Hypothalamus (tissue), 51 donors: ENCODE results near the gene UTP15.

Experiments
- DNase-seq, 51 donors: peaks; one replicate each; lab custom pipeline; 2025; lab: John Stamatoyannopoulos, UW

Gene UTP15

DNA sequence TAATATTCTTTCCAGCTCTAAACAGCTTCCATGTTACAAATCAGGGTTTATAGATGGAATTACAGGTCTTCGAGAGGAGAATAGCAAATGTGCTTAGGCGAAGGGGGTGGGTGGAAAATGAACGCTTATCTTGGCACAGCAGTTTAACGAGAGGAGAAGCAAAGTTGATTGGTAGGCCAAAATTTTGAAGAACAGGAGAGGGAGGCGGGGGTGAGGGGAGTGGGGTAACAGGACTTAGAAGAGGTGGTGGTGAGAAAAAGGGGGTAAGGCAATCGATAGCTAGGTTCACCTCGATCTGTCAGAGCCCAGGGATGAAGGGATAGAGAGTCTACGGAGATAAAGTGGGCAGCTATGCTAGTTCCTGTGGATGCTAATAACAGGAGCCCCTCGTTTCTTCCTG lies 868 bp upstream of the UTP15 start:
- DNase-seq = peak in 3 of 51 donors; percentile 3 to 37 (median 13)

DNA sequence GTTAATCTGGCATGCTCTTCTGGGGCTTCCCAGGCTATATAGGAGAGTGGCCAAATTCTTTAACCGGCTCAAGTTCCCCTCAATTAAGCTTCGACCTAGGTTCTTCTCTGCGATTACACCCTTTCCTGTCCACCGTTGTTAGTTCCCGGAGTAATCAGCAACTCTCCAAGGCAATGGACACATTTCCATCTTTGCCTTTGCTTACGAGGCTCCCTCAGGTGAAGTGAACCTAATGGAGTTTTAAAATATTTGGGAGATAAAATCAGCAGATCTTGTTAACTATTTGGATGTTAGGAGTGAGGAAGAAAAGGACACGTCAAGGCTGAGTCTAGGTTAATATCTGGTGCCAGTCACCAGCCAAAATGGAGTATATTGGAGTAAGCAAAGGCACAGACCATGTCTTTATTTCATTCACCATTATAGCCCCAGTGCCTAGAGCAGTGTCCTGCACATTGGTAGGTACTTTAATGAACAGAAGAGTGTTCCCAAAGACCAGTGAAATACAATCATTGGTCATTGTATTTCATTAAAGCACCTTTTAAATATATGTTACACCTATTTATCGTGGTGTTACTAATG lies 515 bp downstream of the UTP15 start:
- DNase-seq = no peak

DNA sequence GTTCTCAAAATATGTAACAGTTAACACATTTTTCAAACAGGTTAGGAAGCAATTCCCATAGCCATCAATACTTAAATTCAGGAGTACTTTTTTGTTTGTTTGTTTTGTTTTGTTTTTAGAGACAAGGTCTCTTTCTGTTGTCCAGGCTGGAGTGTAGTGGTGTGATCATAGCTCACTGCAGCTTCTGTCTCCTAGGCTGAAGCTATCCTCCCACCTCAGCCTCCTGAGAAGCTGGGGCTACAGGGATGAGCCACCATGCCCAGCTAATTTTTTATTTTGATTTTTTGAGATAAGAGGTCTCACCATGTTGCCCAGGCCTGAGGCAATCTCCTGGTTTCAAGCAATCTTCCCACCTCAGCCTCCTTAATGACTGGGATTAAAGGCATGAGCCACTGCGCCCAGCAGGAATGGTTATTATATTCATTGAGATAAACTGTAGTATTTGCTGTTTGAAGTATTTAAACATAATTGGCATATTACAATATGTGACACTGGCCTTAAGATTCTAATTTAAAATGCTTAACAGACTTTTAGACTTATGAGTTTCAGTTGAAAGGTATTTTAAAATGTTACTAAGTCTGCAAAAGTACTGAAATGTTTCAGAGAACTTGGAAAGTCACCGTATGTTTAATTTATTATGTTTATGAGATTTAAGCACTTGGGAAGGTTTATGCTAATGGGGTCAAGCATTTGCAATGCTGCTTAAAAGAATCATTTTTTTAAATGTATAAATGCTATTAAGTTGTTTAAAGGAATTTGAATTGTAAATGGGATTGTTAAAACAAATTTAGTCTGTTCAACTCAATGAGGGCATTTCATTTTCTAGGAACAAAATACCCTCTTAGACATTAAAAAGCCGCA lies 17.0 kb downstream of the UTP15 start:
- no peak for DNase-seq

DNA sequence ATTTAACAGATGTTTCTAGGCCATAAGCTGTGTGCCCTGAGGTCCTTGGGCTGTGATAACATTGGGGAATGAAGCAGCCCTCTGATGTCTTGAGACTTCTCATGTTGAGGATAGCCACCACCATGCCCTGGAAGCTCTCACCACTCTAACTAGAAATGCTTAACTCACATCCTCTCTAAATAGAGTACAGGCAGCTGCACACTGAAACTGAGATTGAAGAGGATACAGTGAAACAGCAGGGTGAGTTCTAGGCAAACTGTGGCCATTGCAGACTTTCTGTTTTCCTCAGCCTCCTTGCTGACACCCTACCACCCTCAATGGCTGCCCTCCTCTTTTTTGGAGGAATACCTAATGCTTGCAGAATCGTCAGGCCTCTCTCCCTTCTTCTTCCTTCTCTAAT lies 22.4 kb downstream of the UTP15 start:
- DNase-seq = no peak

DNA sequence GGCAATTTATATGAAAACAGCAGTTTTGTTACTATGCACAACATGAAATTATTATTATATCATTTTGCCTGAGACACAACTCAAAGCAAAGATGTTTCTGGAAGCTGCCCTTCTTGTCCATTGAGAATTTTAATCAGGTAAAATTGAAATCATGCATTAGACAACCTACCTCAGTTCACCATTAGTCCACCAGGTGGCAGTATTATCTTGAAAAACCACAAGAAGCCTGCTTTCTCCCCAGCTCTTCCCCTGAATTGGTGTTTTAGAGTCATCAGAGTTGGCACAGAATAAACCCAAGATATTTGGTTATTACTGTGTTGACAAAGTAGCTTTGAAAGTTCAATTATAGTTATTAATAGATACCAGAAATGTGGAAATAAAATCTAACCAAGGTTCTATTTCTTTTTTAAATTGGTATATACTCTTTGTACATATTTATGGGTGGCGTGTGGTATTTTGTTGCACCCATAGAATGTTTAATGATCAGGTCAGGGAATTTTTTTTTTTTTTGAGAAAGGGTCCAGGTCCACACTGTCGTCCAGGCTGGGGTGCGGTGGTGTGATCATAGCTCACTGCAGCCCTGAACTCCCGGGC lies 25.7 kb downstream of the UTP15 start:
- peak in 17 of 51 donors; percentile 0 to 70 (median 4) for DNase-seq

DNA sequence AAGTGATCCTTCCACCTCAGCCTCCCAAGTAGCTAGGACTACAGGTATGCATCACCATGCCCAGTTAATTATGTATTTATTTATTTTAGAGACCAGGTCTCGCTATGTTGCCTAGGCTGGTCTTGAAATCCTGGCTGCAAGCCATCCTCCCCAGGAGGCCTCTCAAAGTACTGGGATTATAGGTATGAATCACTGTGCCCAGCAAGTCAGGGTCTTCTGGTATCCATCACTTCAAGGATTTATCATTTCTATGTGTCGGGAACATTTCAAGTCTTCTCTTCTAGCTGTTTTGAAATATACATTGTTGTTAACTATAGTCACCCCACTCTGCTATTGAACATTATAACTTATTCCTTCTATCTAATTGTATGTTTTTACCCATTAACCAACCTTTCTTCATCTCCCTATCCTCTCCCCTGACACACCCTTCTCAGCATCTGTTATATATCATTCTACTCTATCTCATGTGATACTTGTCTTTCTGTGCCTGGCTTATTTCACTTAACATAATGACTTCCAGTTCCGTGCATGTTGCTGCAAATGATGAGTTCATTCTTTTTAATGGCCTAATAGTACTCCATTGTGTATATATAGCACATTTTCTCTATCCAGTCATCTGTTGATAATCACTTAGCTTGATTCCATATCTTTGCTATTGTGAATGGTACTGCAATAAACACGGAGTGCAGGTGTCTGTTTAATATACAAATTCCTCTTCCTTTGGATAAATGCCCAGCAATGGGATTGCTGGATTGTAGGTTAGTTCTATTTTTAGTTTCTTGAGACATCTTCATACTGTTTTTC lies 26.4 kb downstream of the UTP15 start:
- DNase-seq = no peak

DNA sequence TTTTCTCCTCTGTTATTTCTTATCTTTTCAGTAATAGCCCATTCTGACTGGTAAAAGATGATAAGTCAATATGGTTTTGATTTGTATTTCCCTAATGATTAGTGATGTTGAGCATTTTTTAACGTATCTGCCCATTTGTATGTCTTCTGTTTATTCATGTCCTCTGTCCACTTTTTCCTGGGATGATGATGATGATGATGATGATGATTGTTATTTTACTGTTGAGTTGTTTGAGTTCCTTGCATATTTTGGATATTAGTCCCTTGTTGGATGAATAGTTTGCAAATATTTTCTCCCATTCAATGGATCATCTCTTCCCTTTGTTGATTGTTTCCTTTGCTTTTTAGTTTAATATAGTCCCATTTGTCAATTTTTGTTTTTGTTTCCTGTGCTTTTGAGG lies 27.0 kb downstream of the UTP15 start:
- no peak for DNase-seq

DNA sequence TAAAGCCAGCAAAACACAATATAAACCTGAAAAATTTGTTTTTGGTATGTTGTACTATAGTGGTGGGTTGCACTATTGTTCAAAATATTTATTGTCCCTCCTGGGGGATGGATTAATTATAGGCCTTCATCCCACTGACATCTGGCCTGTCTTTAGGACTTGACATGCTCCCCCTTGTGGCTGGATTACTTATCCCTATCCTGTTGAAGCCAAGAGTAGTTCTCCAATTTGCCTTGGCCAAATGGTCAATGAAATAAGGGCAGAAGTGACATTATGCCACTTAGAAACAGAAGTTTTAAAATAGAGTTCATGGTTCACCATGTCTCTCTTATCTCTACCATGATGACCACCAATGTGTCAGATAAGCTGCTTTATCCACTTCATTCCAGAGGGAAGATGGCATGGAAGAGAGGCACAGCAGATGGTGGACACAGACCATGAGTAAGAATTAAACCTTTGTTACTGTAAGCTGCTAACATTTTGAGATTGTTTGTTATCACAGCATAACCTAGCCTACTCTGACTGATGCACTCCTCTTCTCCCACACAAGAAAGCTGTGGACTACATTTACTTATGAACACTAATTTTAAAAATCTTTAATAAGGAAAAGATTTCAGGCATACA lies 31.3 kb downstream of the UTP15 start:
- no peak for DNase-seq

DNA sequence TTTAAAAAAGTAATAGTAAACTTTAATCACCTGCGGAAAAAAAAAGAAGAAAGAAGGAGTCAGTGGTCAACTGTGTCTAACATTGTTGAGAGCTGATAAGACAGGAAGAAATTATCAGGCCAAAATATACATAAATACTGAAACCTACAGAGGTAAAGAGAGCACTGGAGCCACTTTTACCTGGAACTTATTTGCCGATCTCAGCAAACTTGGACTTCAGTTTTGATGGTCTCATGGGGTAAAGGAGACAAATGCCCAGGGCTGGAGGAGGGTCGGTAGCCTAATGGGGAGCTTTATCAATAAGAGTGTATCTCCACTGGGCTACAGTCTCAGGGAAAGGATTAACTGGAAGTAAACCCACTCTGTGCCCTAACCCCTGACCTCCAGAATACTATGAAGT lies 33.8 kb downstream of the UTP15 start:
- no peak for DNase-seq

DNA sequence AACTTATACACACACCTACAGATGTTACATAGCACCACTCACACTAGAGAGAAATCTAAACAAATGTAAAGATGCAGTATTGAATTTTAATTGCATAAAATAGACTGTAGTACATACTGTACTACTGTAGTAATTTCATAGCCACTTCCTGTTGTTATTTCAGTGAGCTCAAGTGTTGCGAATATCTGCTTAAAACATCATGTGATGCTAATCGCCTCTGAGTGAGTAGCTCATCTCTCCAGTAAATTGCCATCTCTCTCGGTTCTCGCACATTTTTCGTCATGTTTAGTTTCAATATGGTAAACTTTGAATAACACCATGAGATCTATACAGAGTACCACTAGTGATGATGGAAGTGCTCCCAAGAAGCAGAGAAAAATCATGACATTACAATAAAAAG lies 38.5 kb downstream of the UTP15 start:
- DNase-seq = no peak

DNA sequence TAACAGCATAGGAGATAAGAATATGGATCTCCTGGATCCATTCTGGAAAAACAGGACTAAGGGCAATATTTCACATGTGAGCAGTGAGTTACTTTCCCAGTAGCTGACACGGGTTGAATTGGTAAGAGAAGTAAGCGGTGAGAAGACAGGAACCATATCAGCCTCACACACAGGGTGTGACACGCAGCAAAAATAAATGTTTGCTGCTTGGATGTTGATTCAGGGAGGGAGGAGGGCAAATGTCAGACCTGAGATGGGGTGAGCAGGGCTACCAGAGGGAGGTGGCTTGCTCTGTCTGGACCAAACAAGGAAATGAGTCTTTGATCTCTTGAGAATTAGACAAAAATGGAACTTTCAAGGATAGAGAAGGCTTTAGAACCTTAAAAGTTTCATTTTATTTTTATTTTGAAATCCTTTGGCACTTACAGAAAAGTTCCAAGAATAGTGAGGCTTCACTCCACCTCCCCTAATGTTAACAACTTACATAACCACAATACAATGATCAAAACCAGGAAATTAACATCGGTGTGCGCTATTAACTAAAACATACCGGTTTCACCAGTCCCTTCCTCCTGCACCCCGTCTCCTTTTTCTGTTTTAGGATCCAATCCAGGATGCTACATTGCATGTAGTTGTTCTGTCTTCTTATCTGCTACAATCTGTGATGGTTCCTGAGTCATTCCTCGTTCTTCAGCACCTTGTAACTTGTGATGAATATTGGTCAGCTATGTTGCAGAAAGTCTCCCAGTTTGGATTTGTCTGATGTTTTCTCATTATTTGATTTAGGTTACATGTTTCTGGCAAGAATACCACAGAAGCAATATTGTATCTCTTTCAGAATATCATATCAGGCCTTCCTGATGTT lies 39.9 kb downstream of the UTP15 start:
- DNase-seq = no peak

DNA sequence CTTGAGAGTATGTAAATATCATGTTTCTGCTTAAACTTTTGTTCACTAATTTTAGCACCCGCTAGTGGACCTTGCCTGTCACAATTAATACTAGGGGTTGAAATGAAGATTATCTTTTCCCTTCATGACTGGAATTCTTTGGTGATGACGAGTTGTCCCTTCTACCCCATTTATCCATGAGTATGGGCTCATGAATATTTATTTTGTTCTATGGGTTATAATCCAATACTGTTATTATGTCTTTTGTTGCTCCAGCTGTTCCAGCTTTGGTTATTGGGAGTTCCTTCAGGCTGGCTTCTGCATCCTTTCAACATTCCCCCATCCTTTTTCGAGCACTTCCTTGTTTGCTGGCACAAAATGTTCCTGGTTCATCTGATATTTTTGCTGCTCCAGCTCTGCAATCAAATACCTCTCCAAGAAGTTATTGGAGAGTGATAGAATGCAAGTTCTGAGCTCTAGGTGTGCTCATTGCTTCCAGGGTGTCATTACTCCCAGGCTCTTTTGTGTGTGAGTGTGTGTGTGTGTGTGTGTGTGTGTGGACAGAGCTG lies 40.7 kb downstream of the UTP15 start:
- DNase-seq = no peak

DNA sequence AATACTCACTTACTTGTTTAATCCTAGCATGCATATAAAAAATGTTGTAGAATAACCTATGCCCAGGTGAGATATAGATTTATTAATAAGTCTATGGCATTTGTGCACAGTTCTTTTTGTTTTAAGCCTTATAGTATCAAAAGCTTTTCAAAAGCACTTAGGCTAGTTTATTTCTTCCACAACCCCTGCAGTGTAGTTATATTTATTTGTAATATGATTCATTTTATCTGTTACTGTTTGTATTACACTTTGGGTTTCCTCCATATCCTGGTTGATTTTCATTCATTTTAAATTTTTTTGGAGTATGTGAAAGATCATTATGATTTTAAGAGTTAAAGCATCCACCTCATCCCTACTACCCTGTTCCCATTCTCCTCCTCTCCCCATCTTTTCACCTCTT lies 41.7 kb downstream of the UTP15 start:
- DNase-seq = no peak

DNA sequence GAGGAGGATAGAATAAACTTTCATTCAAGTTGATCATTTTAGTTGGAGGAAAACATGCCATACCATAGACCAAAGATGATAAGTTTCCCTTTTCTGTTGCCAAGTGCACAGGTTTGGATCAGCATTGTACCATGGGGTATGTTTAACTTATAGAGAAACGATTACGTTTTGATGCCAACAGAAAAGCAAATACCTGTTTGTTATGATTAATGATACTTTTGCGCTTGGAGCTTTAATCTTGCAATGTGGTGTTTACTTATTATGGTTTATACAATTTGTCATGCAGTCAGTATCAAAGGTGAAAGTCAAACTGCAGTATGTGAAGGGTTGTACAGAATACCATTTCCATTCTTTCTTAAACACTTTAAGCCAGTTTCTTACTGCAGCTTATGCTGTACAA lies 47.3 kb downstream of the UTP15 start:
- DNase-seq = no peak

DNA sequence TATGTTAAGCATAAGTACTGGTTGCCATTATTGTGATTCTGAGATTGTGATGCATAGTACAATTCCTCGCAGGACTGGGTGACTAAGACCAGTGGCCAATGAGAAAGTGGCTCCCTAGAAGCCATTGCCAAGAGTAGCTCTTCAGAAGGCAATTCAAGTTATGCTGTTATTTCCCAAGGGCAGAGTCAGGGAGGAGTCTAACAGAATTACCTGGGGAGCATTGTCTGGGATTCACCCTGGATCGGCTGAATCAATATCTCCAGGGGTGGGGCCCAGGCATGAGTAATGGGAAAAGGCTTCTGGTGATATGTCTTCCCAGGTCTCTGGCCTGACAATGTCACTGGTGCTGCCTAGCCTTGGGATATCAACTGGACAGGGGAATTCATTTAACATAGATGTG lies 49.5 kb downstream of the UTP15 start:
- DNase-seq = no peak

DNA sequence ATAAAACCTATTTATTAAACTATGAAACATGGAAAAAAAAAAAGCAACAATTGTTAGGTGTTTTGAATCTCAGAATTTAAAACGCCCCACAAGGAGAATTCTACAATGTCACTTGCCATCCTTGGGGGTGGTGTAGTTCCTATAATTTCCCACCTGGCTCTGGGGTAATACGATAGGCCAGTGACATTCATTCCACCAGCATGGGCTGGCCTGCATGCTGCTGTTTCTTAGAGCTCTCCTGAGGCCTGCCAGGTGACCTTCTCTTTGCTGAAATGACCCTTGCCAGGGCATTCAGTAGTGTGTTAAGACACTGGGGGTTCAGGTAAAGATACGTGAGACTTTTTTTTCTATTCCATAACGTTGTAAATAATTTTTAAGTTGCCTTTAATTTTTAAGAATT lies 50.4 kb downstream of the UTP15 start:
- no peak for DNase-seq

DNA sequence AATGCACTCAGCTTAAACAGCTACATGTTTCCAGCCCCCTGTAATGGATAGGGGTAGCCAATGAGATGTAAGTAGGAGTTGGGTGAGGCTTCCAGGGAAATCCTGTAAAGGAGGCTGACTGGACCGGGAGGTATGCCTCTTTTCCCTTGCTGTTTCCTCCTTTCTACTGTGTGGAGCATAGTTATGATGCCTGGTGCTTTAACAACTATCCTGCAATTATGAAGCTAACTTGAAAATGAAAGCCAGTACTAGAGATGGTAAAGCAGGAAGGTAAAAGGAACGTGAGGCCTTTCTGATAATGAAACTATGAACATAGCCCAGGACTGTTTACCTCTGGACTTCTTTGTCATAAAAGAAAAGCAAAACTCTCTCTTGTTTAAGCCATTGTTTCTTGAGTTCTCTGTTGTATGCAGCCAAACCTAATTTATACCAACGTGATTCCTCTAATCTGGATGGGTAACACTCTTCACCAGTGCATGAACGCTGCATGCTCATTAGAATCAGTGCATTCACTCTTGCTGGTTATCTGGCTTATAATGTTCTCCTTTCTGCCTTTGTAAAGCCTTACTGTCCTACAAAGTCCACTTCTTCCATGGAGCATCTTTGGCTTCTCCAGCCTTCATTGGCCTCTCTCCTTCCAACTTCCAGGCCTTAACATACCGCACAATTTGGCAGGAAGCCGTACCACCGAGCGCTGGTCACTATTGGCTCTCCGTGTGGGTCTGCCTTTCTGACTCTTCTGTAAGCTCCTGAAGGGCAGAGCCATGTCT lies 52.2 kb downstream of the UTP15 start:
- DNase-seq = no peak

DNA sequence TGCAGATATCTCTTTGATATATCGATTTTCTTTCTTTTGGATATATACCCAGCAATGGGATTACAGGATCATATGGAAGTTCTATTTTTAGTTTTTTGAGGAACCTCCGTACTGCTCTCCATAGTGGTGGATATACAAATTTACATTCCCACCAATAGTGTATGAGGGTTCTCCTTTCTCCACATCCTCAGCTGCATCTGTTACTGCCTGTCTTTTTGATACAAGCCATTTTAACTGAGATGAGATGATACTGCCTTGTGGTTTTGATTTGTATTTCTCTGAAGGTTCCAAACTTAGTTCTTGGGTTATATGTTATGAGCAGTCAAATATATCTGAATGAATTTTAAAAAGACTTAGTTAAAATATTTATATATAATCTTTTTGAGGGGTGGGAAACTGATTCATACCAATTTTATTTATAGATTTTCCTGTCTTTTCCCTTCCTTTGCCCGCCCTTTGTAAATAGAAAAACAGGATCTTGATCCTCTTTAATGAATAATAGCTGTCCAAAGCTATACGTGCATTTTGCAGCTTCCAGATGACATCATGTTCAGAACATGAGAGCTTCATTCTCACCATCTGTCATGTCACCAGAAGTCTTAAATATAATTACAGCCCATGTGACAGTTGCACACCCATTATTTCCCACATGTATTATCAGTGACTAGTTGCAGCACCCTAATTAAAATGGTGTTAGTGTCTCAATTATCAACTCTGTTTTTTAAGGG lies 54.2 kb downstream of the UTP15 start:
- no peak for DNase-seq
